K562 (cell line): ENCODE data around the gene XPNPEP3. TPM values are rescaled to one million over a fixed set of nuclear protein-coding genes. Genes with fewer than 3 reads are reported as not detected.

Experiments
- ATAC-seq: fragments of 200-7000 bp; cut with Tn5 transposase; 3 replicates; pipeline ENCODE4 v1.9.1; 2020; ENCODE audit warnings: moderate library complexity
- BruUV-seq: library from RNA; stranded (reverse); fragments of 400-500 nt; replicated peaks from 2 replicates; lab custom pipeline; 2021; lab: Mats Ljungman, UMichigan
- CTCF ChIA-PET: fragments of 300-600 bp; formaldehyde crosslinking; extraction: SDS; loops from one replicate; lab custom pipeline; 2021; ENCODE audit warnings: low intra/inter-chr PET ratio; lab: Yijun Ruan, JAX
- POLR2A ChIA-PET: fragments of 300-600, 350-650 bp; sonication (Branson Sonifier 250); formaldehyde crosslinking; extraction: SDS; loops from one replicate; lab custom pipeline; 2021; ENCODE audit warnings: antibody characterized with exemption, inconsistent platforms; lab: Yijun Ruan, JAX
- DNase-seq, 4 experiments: peaks; one replicate each; pipeline versions ENCODE4 v3.0.0 to v3.0.0-alpha.2; 2011 to 2018; ENCODE audit warnings: low spot score in 3 of 4, mixed read lengths in 3 of 4; ENCODE audit errors: extremely low read depth in 1 of 4
- FAIRE-seq: peaks from 2 replicates; lab custom pipeline; 2011; peaks lifted over from hg19 to GRCh38; lab: Jason Lieb, UNC
- H2AFZ ChIP-seq: 2 replicates; pipeline ENCODE4 v1.6.0; 2011; ENCODE audit warnings: low read depth, low read length, control low read depth, inconsistent platforms
- H3K27ac ChIP-seq: fragments of 200-600 bp; 3 replicates; pipeline ENCODE4 v1.8.0; 2011; ENCODE audit warnings: low read depth, mild to moderate bottlenecking, control low read depth, inconsistent platforms, low read length, moderate library complexity, mixed read lengths; ENCODE audit errors: extremely low read depth
- H3K27me3 ChIP-seq, 2 experiments: fragments of 300-600 bp in 1 of 2; 2 replicates in 1 of 2; 3 replicates in 1 of 2; pipeline versions ENCODE4 v1.6.0 to v1.8.0; 2011; ENCODE audit warnings: inconsistent platforms in 2 of 2, low read length in 2 of 2, mild to moderate bottlenecking in 1 of 2, mixed read lengths in 1 of 2, moderate library complexity in 1 of 2; ENCODE audit not compliant: control insufficient read depth in 2 of 2, insufficient read depth in 2 of 2
- H3K36me3 ChIP-seq: fragments of 300-600 bp; 3 replicates; pipeline ENCODE4 v1.8.0; 2011; ENCODE audit warnings: mild to moderate bottlenecking, low read length, inconsistent platforms; ENCODE audit not compliant: control insufficient read depth, insufficient read depth
- H3K4me1 ChIP-seq, 2 experiments: fragments of 200-600 bp in 1 of 2; replicated peaks in 1 of 2; 2 replicates in 1 of 2; 3 replicates in 1 of 2; pipeline versions ENCODE4 v1.5.1 to v1.8.0; 2011; ENCODE audit warnings: inconsistent platforms in 2 of 2, low read length in 2 of 2, mild to moderate bottlenecking in 1 of 2, mixed read lengths in 1 of 2, moderate library complexity in 1 of 2; ENCODE audit not compliant: control insufficient read depth in 2 of 2, insufficient read depth in 2 of 2
- H3K4me2 ChIP-seq: 2 replicates; pipeline ENCODE4 v1.6.1; 2011; ENCODE audit warnings: low read length, control low read depth, inconsistent platforms, mixed read lengths; ENCODE audit not compliant: insufficient read depth
- H3K4me3 ChIP-seq: fragments of 200-600 bp; sonication (generic), shearing (Covaris generic); 2 replicates; pipeline ENCODE4 v1.5.1; 2016; ENCODE audit warnings: control low read depth, inconsistent platforms
- H3K79me2 ChIP-seq: fragments of 200-600 bp; 3 replicates; pipeline ENCODE4 v1.8.0; 2011; ENCODE audit warnings: low read length, inconsistent platforms; ENCODE audit not compliant: control insufficient read depth, insufficient read depth
- H3K9ac ChIP-seq, 2 experiments: 2 replicates each; pipeline versions ENCODE4 v1.6.0 to v1.6.1; 2011; ENCODE audit warnings: low read depth in 2 of 2, low read length in 2 of 2, control low read depth in 1 of 2, inconsistent platforms in 1 of 2, mild to moderate bottlenecking in 1 of 2, mixed read lengths in 1 of 2; ENCODE audit not compliant: insufficient read depth in 1 of 2
- H3K9me1 ChIP-seq: one replicate; pipeline ENCODE4 v1.6.0; 2011; ENCODE audit warnings: inconsistent platforms, mild to moderate bottlenecking, low read length, moderate library complexity; ENCODE audit not compliant: control insufficient read depth, insufficient read depth
- H3K9me3 ChIP-seq: replicated peaks from 2 replicates; pipeline ENCODE4 v1.5.1; 2011; ENCODE audit warnings: low read depth, low read length, inconsistent platforms; ENCODE audit not compliant: control insufficient read depth, insufficient read depth
- H4K20me1 ChIP-seq: replicated peaks from 2 replicates; pipeline ENCODE4 v1.6.1; 2011; ENCODE audit warnings: low read length, inconsistent platforms, mixed read lengths; ENCODE audit not compliant: control insufficient read depth, insufficient read depth
- NFE2L1 ChIP-seq: fragments of 450-650 bp; IDR thresholded peaks from 2 replicates; pipeline ENCODE4 v1.6.1; 2016; ENCODE audit warnings: missing genetic modification characterization, low read depth, mild to moderate bottlenecking, missing compliant biosample characterization, moderate library complexity, borderline replicate concordance
- PML ChIP-seq: IDR thresholded peaks from 2 replicates; pipeline ENCODE4 v1.6.1; 2012; ENCODE audit warnings: low read length, inconsistent platforms
- WGBS: fragments of 100-300 bp; shearing (Covaris generic); methylation state at CpG from one replicate; pipeline ENCODE4 v1.1.6; 2016; ENCODE audit warnings: low coverage, mixed read lengths; ENCODE audit not compliant: insufficient coverage; ENCODE audit errors: missing lambda C conversion rate; 5-methylcytosine and 5-hydroxymethylcytosine counted together
- in situ Hi-C: fragments of 300-500 bp; cut with MboI; formaldehyde crosslinking; loops from 4 replicates; pipeline ENCODE4 v1.15.0; 2018; ENCODE audit warnings: inconsistent platforms, mixed read lengths
- intact Hi-C: fragments of 100-400 bp; cut with micrococcal nuclease; formaldehyde crosslinking; loops from 2 replicates; pipeline ENCODE4 v1.14.2; 2022
- polyA plus RNA-seq, 8 experiments: library from polyadenylated mRNA; depleted of rRNA in 4 of 8; stranded (reverse) in 5 of 8; unstranded in 3 of 8; fragments of >200 nt; fragmentation: Nextera tagmentation in 2 of 8; fragmentation: Illumina TruSeq in 1 of 8; extraction: Ambion mirVana in 2 of 8; extraction: Trizol in 1 of 8; gene quantifications; 2 replicates each; pipeline versions ENCODE4 v1.2.1 to v1.2.3, GENCODE V29; 2011 to 2014; ENCODE audit warnings: inconsistent platforms in 1 of 8, missing spikeins in 1 of 8
- total RNA-seq, 7 experiments: library from RNA; depleted of rRNA in 6 of 7; stranded (reverse); fragments of >200 nt in 6 of 7; fragmentation: Illumina TruSeq in 2 of 7; extraction: Trizol in 2 of 7; gene quantifications; 2 replicates each; pipeline versions ENCODE4 v1.2.1 to v1.2.3, GENCODE V29; 2011 to 2021; ENCODE audit warnings: low replicate concordance in 1 of 7
- TF ChIP-seq, protein P1 (sequence below): sonication (generic); formaldehyde crosslinking; IDR thresholded peaks from 2 replicates; pipeline ENCODE4 v1.8.1; 2023; ENCODE audit warnings: mild to moderate bottlenecking, missing genetic modification reagents
- TF ChIP-seq, protein P2 (sequence below): sonication (generic); formaldehyde crosslinking; IDR thresholded peaks from 2 replicates; pipeline ENCODE4 v1.8.0; 2022; ENCODE audit warnings: missing genetic modification reagents, mild to moderate bottlenecking, borderline replicate concordance

Gene XPNPEP3
- total and polyA plus RNA-seq, 9 of the 15 experiments (the other 6 are each of a cell fraction or from before 2014, with no cell fraction given): 9.1 to 22.6 (median 15.6) TPM

DNA sequence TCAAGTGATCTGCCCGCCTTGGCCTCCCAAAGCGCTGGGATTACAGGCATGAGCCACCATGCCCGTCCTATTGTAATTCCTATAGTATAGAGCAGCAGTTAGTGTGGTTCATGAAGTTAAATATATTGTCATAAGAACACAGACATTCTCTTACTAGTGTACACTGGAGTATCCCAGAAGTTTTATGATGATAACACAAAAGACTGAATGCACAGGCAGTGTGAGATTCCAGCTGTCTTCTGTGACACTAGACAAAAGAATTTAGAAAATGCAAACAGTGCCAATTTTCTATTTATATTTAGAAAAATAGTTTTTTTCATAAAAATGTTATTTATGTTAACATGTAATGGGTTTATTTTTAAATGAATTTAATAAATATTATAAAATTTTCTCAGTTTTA, 54.8 kb downstream of the XPNPEP3 start:
- H3K4me3 ChIP-seq: no peak overlapping the region
- TF ChIP-seq, protein P1, sequence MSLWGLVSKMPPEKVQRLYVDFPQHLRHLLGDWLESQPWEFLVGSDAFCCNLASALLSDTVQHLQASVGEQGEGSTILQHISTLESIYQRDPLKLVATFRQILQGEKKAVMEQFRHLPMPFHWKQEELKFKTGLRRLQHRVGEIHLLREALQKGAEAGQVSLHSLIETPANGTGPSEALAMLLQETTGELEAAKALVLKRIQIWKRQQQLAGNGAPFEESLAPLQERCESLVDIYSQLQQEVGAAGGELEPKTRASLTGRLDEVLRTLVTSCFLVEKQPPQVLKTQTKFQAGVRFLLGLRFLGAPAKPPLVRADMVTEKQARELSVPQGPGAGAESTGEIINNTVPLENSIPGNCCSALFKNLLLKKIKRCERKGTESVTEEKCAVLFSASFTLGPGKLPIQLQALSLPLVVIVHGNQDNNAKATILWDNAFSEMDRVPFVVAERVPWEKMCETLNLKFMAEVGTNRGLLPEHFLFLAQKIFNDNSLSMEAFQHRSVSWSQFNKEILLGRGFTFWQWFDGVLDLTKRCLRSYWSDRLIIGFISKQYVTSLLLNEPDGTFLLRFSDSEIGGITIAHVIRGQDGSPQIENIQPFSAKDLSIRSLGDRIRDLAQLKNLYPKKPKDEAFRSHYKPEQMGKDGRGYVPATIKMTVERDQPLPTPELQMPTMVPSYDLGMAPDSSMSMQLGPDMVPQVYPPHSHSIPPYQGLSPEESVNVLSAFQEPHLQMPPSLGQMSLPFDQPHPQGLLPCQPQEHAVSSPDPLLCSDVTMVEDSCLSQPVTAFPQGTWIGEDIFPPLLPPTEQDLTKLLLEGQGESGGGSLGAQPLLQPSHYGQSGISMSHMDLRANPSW (CRISPR knock-in tag): no peak
- TF ChIP-seq PML (no peak), NFE2L1 (no peak)
- TF ChIP-seq, protein P2, sequence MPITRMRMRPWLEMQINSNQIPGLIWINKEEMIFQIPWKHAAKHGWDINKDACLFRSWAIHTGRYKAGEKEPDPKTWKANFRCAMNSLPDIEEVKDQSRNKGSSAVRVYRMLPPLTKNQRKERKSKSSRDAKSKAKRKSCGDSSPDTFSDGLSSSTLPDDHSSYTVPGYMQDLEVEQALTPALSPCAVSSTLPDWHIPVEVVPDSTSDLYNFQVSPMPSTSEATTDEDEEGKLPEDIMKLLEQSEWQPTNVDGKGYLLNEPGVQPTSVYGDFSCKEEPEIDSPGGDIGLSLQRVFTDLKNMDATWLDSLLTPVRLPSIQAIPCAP: no peak
- no peak for DNase-seq
- H3K9ac ChIP-seq: no peak overlapping the region
- no peaks in the 10 kb centered on the region for H3K4me1 ChIP-seq
- H3K27ac ChIP-seq: no peak overlapping the region
- WGBS: 63% methylated on average over 2 of the region's 3 CpGs
- no peaks in the 10 kb centered on the region for H3K9me1 ChIP-seq
- no peak for ATAC-seq
- peaks cover 7% of the 10 kb centered on the region; the same call in 1 of the 3 replicates for H3K36me3 ChIP-seq
- POLR2A ChIA-PET: interaction anchor here (0.7 kb wide), 1 partner anchor 21 kb away, joined by 3 read pairs; no protein-coding TSS in a partner anchor
- FAIRE-seq: no peak
- CTCF ChIA-PET: no interaction called here
- H3K79me2 ChIP-seq: no peaks in the 10 kb centered on the region
- BruUV-seq: no TSS peak
- H3K9me3 ChIP-seq: no peaks in the 10 kb centered on the region
- H4K20me1 ChIP-seq: no peaks in the 10 kb centered on the region
- in situ Hi-C loops (no loop called here), intact Hi-C loops (no loop called here)
- no peaks in the 10 kb centered on the region for H3K27me3 ChIP-seq
- no peak overlapping the region for H2AFZ ChIP-seq
- H3K4me2 ChIP-seq: no peak overlapping the region
